A549 (cell line): ENCODE data around the gene TEAD4.

Source experiments
- ESRRA ChIP-seq: fragments of 150-350 bp; IDR thresholded peaks from 2 replicates; pipeline ENCODE4 v1.6.1; 2014; ENCODE audit warnings: mild to moderate bottlenecking, low read length, borderline replicate concordance
- HDAC2 ChIP-seq: fragments of 200-600 bp; sonication (generic); IDR thresholded peaks from 2 replicates; pipeline ENCODE4 v1.6.1; 2016
- PHF8 ChIP-seq: fragments of 200-600 bp; sonication (generic); IDR thresholded peaks from 2 replicates; pipeline ENCODE4 v1.6.1; 2016; ENCODE audit warnings: low read depth, mild to moderate bottlenecking, antibody characterized with exemption, moderate library complexity, borderline replicate concordance
- POLR2A ChIP-seq: IDR thresholded peaks from 2 replicates; pipeline ENCODE4 v1.6.1; 2012; ENCODE audit warnings: mild to moderate bottlenecking, low read length
- POLR2AphosphoS2 ChIP-seq: conservative IDR thresholded peaks from 2 replicates; pipeline ENCODE4 v1.6.1; 2012; ENCODE audit warnings: low read length, improper control_type of control experiment, inconsistent platforms
- SREBF2 ChIP-seq: fragments of 450-650 bp; IDR thresholded peaks from 2 replicates; pipeline ENCODE4 v1.6.1; 2014; ENCODE audit warnings: mild to moderate bottlenecking, moderate library complexity
- ZFP36 ChIP-seq: fragments of 450-650 bp; IDR thresholded peaks from 2 replicates; pipeline ENCODE4 v1.6.1; 2014; ENCODE audit warnings: borderline replicate concordance; ENCODE audit not compliant: partially characterized antibody
- TF ChIP-seq, protein P1 (sequence below): IDR thresholded peaks from 2 replicates; pipeline ENCODE4 v1.6.1; 2012
- TF ChIP-seq, protein P2 (sequence below): IDR thresholded peaks from 2 replicates; pipeline ENCODE4 v1.6.1; 2012; ENCODE audit warnings: low read depth, borderline replicate concordance
- TF ChIP-seq, protein P3 (sequence below): fragments of >200 bp; sonication (Bioruptor Twin); formaldehyde crosslinking; IDR thresholded peaks from 3 replicates; pipeline ENCODE4 v1.5.1; 2016
- TF ChIP-seq, protein P4 (sequence below): fragments of 150-350 bp; IDR thresholded peaks from 2 replicates; pipeline ENCODE4 v1.6.1; 2014; ENCODE audit warnings: low read depth, mild to moderate bottlenecking, low read length
- TF ChIP-seq, protein P5 (sequence below): fragments of 200-600 bp; sonication (generic); IDR thresholded peaks from 2 replicates; pipeline ENCODE4 v1.6.1; 2016; ENCODE audit warnings: antibody characterized with exemption, mild to moderate bottlenecking, moderate library complexity

DNA sequence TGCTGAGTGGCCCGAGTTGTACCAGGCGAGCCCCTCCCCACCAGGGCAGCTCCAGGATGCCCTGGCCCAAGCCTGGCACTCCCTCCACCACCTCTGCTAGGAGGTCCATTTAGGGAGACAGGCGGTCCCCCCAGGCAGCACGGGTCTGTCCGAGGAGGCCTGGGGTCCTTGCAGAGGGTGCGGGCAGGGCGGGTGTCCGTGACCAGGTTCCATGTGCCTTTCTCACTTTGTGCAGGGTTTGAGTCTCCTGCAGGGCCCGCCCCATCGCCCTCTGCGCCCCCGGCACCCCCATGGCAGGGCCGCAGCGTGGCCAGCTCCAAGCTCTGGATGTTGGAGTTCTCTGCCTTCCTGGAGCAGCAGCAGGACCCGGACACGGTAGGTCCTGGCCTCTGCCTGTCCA, 61.2 kb downstream of the TEAD4 start:
- TF ChIP-seq, protein P1, sequence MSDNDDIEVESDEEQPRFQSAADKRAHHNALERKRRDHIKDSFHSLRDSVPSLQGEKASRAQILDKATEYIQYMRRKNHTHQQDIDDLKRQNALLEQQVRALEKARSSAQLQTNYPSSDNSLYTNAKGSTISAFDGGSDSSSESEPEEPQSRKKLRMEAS, result no peak
- TF ChIP-seq SREBF2 (no peak), ESRRA (no peak), ZFP36 (no peak), POLR2A (no peak), HDAC2 (no peak), PHF8 (no peak), POLR2AphosphoS2 (no peak)
- TF ChIP-seq, protein P2, sequence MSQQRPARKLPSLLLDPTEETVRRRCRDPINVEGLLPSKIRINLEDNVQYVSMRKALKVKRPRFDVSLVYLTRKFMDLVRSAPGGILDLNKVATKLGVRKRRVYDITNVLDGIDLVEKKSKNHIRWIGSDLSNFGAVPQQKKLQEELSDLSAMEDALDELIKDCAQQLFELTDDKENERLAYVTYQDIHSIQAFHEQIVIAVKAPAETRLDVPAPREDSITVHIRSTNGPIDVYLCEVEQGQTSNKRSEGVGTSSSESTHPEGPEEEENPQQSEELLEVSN, result no peak
- TF ChIP-seq, protein P3, sequence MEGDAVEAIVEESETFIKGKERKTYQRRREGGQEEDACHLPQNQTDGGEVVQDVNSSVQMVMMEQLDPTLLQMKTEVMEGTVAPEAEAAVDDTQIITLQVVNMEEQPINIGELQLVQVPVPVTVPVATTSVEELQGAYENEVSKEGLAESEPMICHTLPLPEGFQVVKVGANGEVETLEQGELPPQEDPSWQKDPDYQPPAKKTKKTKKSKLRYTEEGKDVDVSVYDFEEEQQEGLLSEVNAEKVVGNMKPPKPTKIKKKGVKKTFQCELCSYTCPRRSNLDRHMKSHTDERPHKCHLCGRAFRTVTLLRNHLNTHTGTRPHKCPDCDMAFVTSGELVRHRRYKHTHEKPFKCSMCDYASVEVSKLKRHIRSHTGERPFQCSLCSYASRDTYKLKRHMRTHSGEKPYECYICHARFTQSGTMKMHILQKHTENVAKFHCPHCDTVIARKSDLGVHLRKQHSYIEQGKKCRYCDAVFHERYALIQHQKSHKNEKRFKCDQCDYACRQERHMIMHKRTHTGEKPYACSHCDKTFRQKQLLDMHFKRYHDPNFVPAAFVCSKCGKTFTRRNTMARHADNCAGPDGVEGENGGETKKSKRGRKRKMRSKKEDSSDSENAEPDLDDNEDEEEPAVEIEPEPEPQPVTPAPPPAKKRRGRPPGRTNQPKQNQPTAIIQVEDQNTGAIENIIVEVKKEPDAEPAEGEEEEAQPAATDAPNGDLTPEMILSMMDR, result no peak
- TF ChIP-seq, protein P4, sequence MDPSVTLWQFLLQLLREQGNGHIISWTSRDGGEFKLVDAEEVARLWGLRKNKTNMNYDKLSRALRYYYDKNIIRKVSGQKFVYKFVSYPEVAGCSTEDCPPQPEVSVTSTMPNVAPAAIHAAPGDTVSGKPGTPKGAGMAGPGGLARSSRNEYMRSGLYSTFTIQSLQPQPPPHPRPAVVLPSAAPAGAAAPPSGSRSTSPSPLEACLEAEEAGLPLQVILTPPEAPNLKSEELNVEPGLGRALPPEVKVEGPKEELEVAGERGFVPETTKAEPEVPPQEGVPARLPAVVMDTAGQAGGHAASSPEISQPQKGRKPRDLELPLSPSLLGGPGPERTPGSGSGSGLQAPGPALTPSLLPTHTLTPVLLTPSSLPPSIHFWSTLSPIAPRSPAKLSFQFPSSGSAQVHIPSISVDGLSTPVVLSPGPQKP, result no peak
- TF ChIP-seq, protein P5, sequence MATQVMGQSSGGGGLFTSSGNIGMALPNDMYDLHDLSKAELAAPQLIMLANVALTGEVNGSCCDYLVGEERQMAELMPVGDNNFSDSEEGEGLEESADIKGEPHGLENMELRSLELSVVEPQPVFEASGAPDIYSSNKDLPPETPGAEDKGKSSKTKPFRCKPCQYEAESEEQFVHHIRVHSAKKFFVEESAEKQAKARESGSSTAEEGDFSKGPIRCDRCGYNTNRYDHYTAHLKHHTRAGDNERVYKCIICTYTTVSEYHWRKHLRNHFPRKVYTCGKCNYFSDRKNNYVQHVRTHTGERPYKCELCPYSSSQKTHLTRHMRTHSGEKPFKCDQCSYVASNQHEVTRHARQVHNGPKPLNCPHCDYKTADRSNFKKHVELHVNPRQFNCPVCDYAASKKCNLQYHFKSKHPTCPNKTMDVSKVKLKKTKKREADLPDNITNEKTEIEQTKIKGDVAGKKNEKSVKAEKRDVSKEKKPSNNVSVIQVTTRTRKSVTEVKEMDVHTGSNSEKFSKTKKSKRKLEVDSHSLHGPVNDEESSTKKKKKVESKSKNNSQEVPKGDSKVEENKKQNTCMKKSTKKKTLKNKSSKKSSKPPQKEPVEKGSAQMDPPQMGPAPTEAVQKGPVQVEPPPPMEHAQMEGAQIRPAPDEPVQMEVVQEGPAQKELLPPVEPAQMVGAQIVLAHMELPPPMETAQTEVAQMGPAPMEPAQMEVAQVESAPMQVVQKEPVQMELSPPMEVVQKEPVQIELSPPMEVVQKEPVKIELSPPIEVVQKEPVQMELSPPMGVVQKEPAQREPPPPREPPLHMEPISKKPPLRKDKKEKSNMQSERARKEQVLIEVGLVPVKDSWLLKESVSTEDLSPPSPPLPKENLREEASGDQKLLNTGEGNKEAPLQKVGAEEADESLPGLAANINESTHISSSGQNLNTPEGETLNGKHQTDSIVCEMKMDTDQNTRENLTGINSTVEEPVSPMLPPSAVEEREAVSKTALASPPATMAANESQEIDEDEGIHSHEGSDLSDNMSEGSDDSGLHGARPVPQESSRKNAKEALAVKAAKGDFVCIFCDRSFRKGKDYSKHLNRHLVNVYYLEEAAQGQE, result no peak
